Measurements from ENCODE around the gene PLA2G15.

The PLA2G15 gene

DNA sequence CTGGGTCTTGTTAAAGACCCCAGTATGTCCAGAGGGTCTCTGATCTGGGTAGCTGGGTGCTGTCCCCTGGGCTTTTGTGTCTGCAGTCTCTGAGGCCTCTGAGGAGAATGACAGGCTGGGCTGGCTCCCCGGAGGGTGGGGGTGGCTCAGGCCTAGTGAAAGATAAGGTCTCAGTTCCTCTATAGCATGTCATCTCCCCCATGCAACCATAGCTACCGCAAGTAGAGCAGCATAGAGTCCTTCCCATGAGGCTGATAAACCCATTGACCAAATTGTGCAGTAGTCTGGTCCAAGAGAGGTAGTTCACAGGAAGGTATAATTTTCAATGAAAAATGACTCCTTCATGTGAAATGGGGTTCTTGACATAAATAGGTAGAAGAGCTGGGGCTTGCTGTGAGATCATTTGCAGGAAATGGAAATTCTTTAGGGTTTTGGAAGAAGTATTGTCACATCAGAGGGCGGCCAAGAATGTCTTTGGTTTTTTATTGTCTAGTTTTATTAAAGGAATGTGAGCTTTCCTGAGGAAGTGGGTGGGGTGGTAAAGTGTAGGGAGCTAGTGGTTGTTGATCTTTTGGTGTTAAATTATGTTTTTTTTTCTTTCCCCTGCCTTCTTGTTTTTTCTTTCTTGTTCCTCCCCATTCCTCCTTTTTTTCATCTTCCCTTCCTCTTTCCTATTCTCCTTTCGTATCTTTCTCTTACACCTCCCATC, 44.6 kb downstream of the PLA2G15 start:
- Histone ChIP-seq H3K36me3 (peaks cover 51% of the 10 kb centered on the region), H3K4me1 (peaks cover 65% of the 10 kb centered on the region), H3K9me3 (no peaks in the 10 kb centered on the region), H3K27ac (peak overlapping the region; percentile 42), H3K27me3 (no peaks in the 10 kb centered on the region), H3K4me3 (no peak overlapping the region), H3K9ac (peak overlapping the region; percentile 17; the same call in 1 of the 2 replicates), H4K20me1 (peaks cover 32% of the 10 kb centered on the region; the same call in 1 of the 2 replicates), H3K4me2 (peak overlapping the region; percentile 94)
- no peak for TF ChIP-seq Cebpa-rat (IDR thresholded peaks at IDR 0.05)

DNA sequence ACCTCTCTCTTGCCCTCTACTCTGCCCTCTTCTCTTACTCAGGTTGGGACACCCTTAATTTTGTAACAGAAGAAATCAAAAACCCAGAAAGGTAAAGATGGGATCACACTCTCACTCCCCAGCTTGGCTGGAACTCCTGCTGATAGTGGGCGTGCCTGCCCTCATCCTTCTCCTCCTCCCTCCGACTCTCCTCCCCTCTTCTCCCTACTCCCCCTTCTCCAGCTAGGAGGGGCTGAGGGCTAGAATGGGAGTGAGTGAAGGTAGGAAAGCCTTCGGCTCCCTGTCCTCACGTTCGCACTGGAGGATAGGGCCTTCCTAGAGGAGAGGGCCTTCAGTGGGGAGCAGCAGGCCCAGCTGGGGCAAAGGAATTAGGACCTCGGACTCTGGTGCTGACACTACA, 45.3 kb downstream of the PLA2G15 start:
- Histone ChIP-seq H3K4me1 (peaks cover 58% of the 10 kb centered on the region), H3K4me3 (no peak overlapping the region), H3K4me2 (peak overlapping the region; percentile 94), H4K20me1 (peaks cover 34% of the 10 kb centered on the region; the same call in 1 of the 2 replicates), H3K27me3 (no peaks in the 10 kb centered on the region), H3K9me3 (no peaks in the 10 kb centered on the region), H3K36me3 (peaks cover 58% of the 10 kb centered on the region), H3K9ac (peak overlapping the region; percentile 17; the same call in 1 of the 2 replicates), H3K27ac (peak overlapping the region; percentile 42)
- TF ChIP-seq Cebpa-rat (IDR thresholded peaks at IDR 0.05) = no peak

DNA sequence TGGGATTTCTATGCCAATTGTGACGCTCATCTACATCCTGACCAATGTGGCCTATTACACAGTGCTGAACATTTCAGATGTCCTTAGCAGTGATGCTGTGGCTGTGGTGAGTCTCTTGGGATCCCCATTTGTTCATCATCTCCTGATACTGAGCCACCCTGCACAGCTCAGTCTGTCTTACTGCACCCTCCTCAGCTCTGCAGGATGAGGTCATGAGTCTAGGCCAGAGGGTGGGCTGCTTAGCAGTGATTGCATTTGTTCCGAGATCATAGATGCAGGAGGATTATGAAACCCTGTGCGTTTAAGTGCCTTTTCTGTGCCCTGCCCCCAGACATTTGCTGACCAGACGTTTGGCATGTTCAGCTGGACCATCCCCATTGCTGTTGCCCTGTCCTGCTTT, 46.1 kb downstream of the PLA2G15 start:
- Histone ChIP-seq H3K4me3 (no peak overlapping the region), H3K36me3 (peaks cover 65% of the 10 kb centered on the region), H3K9ac (no peak overlapping the region), H3K27ac (no peak overlapping the region), H3K27me3 (no peaks in the 10 kb centered on the region), H4K20me1 (peaks cover 41% of the 10 kb centered on the region; the same call in 1 of the 2 replicates), H3K9me3 (no peaks in the 10 kb centered on the region), H3K4me2 (no peak overlapping the region), H3K4me1 (peaks cover 50% of the 10 kb centered on the region)
- no peak for TF ChIP-seq Cebpa-rat (IDR thresholded peaks at IDR 0.05)

DNA sequence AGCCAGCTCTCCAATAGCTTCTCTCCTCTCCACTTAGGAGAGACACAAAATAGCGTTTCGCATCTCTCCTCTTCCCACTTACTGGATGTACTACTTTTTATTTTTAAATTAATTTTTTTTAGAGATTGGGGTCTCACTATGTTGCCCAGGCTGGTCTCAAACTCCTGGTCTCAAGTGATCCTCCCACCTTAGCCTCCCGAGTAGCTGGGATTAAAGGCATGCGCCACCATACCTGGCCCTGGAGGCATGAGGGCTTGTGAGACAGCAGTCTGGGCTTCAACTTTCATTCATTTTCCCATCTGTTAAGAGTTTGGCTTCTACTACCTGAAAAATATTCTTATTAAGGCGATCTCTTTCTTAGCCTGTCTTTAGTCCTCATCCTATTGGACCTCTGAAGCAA, 47.3 kb downstream of the PLA2G15 start:
- Histone ChIP-seq H3K4me1 (peaks cover 38% of the 10 kb centered on the region), H3K36me3 (peaks cover 77% of the 10 kb centered on the region)
- TF ChIP-seq Cebpa-rat (IDR thresholded peaks at IDR 0.05) = no peak

DNA sequence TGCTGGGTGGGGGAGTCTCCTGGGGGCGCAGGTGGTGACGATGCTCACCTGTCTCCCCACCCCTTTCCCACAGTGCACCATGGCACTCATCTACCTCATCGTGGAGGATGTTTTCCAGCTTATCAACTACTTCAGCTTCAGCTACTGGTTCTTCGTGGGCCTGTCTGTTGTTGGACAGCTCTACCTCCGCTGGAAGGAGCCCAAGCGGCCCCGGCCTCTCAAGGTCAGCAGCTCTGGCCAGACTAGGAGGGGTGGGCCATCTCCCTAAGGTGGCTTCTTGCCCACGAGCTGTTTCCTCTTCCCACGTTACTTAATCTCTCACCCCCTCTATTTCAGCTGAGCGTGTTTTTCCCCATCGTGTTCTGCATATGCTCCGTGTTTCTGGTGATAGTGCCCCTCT, 51.1 kb downstream of the PLA2G15 start:
- Histone ChIP-seq H3K4me1 (no peaks in the 10 kb centered on the region), H3K9ac (no peak overlapping the region), H3K4me3 (no peak overlapping the region), H4K20me1 (peaks cover 68% of the 10 kb centered on the region), H3K9me3 (no peaks in the 10 kb centered on the region), H3K27ac (no peak overlapping the region), H3K4me2 (no peak overlapping the region), H3K36me3 (peaks cover 100% of the 10 kb centered on the region), H3K27me3 (no peaks in the 10 kb centered on the region)
- TF ChIP-seq Cebpa-rat (IDR thresholded peaks at IDR 0.05) = no peak

More for the DNA sequence above, 47.3 kb downstream of the PLA2G15 start:
- Histone ChIP-seq H3K9ac (no peak overlapping the region), H4K20me1 (peaks cover 50% of the 10 kb centered on the region; the same call in 1 of the 2 replicates), H3K27me3 (no peaks in the 10 kb centered on the region), H3K4me2 (no peak overlapping the region), H3K9me3 (no peaks in the 10 kb centered on the region), H3K27ac (no peak overlapping the region), H3K4me3 (no peak overlapping the region)

DNA sequence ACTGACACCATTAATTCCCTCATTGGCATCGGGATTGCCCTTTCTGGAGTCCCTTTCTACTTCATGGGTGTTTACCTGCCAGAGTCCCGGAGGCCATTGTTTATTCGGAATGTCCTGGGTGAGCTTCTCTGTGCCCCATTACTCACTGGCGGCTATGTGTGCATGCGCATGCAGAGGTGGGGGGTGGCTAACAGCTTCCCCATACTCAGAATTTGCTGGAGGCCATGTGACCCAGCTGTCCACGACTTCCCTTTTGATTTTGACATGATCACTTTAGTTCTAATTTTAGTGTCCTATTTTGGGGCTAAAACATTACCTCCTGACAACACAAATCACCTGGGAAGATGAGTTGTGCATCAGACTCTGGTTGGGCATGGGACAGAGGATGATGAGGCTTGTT, 51.5 kb downstream of the PLA2G15 start:
- H3K4me3 ChIP-seq = no peak overlapping the region
- no peaks in the 10 kb centered on the region for H3K27me3 ChIP-seq
- no peak overlapping the region for H3K4me2 ChIP-seq
- H3K9me3 ChIP-seq = no peaks in the 10 kb centered on the region
- no peaks in the 10 kb centered on the region for H3K4me1 ChIP-seq
- peaks cover 70% of the 10 kb centered on the region for H4K20me1 ChIP-seq
- H3K9ac ChIP-seq = no peak overlapping the region
- TF ChIP-seq Cebpa-rat (IDR thresholded peaks at IDR 0.05) = no peak
- peaks cover 100% of the 10 kb centered on the region for H3K36me3 ChIP-seq
- H3K27ac ChIP-seq = no peak overlapping the region

DNA sequence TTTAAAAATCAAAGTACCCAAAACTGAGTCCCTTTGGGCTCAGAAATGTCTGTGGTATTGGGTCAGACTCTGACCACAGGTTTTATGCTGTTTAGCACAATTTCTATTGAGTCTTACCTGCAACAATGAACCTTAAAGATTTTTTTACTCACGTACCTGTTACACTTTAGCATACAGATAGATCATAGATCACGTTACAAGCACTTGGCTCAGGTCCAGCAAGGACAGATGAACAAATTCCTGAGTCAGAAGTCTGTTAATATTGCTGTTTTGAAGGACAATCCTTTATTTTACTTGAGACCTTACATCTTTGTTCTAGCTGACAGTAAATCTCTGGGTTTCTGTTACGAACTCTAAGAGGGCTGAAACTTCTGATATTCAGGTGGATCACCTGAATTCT, 52.7 kb downstream of the PLA2G15 start:
- no peak for TF ChIP-seq Cebpa-rat (IDR thresholded peaks at IDR 0.05)
- no peaks in the 10 kb centered on the region for H3K4me1 ChIP-seq

DNA sequence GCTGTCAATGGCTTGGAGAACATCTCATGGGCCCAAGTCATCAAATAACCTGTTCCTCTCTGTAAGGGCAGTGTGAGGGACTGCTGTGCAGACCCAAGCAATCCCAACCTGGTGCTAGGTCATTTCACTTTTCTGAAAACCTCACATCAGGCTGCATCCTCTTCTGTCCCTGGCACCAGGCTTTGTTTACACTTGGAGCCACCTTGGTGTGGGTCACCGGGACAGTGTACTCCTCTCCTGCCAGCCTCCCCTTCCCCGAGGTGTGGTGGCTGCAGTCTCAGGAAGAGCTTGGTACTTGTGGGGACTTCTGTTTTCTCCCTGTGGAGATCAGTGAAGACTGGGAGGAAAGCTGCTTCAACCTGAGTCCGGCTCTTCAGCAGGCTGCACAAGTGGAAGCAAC, 53.1 kb downstream of the PLA2G15 start:
- Histone ChIP-seq H3K27ac (no peak overlapping the region), H3K4me2 (no peak overlapping the region), H3K36me3 (peaks cover 100% of the 10 kb centered on the region), H3K4me3 (no peak overlapping the region), H3K4me1 (no peaks in the 10 kb centered on the region), H3K9me3 (no peaks in the 10 kb centered on the region), H3K9ac (no peak overlapping the region), H4K20me1 (peaks cover 76% of the 10 kb centered on the region), H3K27me3 (no peaks in the 10 kb centered on the region)
- TF ChIP-seq Cebpa-rat (IDR thresholded peaks at IDR 0.05) = no peak

More for the DNA sequence above, 52.7 kb downstream of the PLA2G15 start:
- peaks cover 73% of the 10 kb centered on the region for H4K20me1 ChIP-seq
- no peak overlapping the region for H3K27ac ChIP-seq
- H3K9me3 ChIP-seq = no peaks in the 10 kb centered on the region
- H3K36me3 ChIP-seq = peaks cover 100% of the 10 kb centered on the region
- no peaks in the 10 kb centered on the region for H3K27me3 ChIP-seq
- H3K9ac ChIP-seq = no peak overlapping the region
- no peak overlapping the region for H3K4me3 ChIP-seq
- H3K4me2 ChIP-seq = no peak overlapping the region

DNA sequence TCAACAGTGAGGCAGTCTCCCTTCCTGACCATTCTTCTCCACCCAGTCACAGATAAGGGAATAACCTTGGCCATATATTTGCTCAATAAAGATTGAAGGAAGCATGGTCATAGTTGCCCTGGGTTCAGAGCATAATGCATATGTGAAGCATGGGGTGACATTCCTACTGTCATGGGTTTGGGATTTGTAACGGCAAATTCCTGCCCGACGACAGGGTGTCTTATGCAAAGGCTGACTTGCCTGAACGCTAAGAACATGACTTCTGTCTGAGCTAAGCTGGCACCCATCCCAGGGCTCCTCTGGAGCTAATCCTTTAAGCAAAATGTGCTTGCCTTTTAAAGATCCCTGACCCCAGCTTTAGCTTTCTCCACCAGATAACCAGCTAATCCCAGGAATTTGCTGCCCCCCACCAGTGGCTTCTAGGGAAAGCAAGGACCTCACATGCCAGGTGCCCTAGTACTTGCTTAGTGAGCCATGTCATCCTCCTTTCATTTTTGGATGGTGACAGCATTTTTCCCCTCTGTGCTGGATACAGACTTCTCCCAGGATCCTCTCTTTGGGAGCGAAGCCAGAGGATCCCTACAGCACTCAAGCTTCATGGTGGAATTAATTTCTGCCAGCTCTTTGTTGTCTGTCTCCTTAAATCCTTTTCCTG, 53.9 kb downstream of the PLA2G15 start:
- Histone ChIP-seq H3K9me3 (no peaks in the 10 kb centered on the region), H3K4me2 (no peak overlapping the region), H3K9ac (no peak overlapping the region), H3K4me1 (no peaks in the 10 kb centered on the region), H3K27me3 (no peaks in the 10 kb centered on the region), H3K4me3 (no peak overlapping the region), H3K36me3 (peaks cover 100% of the 10 kb centered on the region), H4K20me1 (peaks cover 82% of the 10 kb centered on the region), H3K27ac (no peak overlapping the region)
- TF ChIP-seq Cebpa-rat (IDR thresholded peaks at IDR 0.05) = no peak

All from BLaER1 (cell line).